Dermis blood vessel endothelial cell (primary cell): ENCODE measurements around the gene MOV10. TPM values are rescaled to one million over a fixed set of nuclear protein-coding genes. Genes with fewer than 3 reads are reported as not detected.
"Not testable (repeated sequence)": the region's sequence is repeated elsewhere in the genome, so short reads cannot be mapped to it uniquely, and the experiment has no call there.

Source experiments
- DNase-seq: peaks from one replicate; pipeline ENCODE4 v3.0.0; 2010
- total RNA-seq: library from RNA; depleted of rRNA; stranded (reverse); fragments of >200 nt; gene quantifications from 2 replicates; pipeline ENCODE4 v1.2.3, GENCODE V29; 2014

MOV10 gene
- total RNA-seq, 1 donor from 2014 or later = 62.8 TPM

DNA sequence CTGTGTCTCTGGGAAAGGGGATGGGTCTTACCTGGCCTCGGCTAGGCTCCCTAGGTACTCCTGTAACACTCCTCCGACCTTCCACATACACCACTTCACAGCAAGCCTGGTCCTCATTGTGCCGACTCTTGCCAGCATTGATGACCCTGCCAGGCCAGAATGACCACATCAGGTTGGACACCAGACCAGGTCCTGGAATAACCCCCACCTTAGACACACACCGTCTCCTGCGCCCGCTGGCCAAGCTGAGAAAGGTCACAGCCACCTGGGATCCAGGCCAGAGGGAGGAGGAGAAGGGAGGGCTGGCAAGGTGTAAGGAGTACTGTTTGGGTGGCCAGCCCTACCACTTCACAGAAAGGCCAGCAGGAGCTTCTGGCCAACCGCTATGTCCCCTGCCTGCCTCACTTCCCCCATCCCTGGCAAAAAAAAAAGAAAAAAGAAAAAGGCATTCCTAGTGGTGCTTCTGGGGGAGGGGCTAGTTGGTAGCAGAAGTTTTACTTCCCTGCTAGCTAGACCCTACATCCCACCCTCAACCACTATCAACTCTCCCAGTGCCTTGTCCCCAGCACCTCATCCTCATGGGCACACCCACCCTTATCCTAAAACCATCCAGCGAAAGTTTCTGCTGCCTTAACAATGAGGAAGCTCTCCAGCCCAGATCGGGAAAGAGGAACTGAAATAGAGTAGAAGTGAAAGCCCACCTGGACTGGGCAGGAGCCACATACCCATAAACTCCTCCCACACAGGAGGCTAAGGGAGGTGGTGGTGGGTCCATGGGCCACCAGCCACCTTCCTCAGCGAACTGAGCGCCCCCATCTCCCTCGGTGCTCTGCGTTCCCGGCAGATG, 39.2 kb downstream of the MOV10 start:
- no peak for DNase-seq

DNA sequence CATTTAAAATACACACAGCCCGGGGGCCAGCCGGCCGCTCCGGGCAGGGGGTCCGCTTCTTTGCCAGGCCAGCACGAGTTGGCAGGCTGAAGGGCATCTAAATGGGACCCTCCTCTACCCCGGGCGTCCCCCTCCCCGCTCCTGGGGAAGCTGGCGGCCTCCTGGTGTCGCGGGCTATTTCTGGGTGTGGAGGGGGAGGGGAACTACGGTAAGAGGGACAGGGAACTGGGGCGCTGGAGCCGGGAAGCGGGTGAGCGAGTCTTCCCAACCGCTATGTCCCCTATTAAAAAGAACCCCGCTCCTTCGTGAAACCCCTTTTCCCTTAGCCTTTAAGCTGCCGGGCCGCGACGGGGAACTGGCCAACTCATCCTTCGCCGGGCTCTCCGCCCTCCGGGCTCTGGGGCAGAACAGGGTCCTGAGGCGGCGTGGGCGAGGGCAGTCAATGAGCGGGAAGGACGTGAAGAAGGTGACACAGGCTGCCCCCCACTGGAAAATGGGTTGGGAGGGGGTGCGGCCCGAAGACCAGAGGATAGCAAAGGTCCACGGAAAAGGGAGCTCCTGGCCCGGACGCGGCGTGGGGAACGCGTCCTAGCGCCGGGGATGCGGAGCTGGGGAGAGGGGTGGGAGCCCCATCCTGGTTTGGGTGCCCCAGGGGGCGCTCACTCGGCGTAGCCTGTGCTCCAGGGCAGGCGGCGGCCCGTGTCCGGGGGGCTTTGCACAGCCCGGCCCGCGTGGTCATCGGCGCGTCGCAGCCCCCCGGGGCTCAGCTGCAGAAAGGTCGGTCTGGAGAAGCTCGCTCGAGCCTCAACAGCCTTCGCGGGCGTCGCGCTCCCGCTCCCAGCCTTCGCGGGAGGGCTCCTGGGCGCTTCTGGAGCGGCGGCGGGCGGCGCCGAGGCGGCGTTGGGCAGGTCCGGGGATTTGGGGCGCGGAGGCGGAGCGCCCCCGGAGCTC, 40.1 kb downstream of the MOV10 start:
- DNase-seq = peak; percentile 28

DNA sequence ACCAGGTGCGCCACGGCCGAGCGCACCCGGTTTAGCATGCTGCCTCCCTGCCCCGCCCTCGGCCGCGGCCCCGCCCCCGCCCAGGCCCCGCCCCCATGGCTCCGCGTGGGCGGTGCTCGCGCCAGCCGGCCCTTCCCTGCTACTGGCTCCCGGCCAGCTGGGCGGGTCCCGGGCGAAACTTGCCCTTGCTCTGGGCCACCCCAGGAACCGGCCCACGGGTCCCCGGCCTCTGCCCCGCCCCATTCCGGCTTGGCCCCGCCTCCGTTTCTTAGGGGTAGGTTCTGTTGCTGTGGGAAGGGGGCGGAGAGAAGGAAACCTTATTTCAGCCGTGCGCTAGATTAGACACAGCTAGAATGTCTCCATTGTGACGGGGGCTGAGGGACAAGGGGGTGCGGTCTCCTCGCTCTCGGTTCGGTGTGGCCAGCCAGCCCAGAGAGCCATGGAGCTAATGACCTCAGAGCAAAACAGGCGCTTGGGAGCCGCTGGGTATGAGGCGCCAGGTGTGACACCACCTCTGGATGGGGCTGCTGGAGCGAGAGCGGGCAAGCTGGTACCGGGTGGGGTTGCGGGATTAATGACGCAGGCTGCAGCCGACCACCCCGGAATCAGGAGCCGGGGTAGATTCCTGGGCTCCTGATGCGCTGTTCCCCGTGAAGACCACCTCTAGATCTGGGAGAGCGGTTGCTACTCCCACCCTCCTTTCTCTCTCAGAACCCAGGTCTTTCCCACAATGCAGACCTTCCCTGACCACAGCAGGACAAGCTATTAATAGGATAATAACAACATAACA, 41.0 kb downstream of the MOV10 start, which contains the start of gene PPM1J:
TSS of gene PPM1J (minus strand) at position 69 of the 790 bp plus-strand sequence. CDS start at position 38, 31 bp downstream.
- DNase-seq = peak; percentile 97

DNA sequence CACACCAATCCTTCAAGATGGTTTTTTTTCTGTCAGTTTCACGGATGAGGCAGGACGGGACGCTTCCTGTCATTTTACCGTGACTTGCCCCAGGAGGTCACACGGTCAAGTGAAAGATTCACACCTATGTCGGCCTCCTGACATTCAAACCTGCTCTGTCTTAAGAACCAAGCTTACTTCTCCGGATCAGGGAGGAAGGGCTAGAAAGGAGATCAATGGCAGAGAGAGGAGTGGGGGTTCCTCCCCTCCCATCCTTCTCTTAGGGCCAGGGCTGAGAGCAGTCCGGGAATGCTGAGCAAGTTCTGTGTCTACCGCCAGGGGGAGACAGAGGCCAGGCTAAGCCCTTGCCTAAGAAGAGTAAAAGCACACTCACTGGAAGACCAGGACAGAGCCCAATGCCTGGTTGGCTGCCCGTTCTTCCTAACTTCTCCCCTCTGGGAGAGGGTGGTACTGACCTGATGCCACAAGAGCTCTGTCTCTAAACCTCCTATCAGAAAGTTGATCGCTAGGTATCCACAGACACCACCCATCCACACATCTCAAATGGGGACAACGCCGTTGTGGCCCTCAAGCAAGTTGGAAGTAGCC, 41.8 kb downstream of the MOV10 start:
- DNase-seq = peak; percentile 97

DNA sequence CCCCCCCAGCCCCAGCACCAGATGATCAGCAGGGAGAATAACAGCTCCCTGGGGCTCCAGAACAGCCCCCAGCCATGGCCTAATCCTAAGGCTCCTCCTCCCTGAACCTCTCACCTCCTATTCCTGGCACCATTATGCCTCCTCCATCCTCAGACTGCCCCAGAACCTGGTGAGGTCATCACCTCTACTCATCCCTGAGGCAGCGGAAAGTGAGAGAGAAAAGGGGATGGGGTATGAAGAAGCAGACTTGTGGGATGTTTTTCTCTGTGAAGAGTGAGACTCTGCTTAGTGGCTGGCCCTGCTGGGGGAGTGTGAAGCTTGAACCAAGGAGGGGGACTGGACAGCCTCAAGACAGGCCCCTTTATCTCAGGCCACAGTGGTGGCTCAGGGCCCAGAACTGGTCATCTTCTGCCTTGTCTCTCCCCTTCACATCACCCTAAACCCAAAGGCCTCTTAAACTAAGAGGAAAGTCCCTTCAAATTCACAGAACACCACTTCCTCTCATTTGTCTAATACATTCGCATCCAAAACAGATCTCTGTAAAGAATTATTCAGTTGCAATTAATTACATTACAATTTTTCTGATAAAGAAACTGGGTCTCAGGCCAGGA, 42.9 kb downstream of the MOV10 start:
- DNase-seq = no peak

DNA sequence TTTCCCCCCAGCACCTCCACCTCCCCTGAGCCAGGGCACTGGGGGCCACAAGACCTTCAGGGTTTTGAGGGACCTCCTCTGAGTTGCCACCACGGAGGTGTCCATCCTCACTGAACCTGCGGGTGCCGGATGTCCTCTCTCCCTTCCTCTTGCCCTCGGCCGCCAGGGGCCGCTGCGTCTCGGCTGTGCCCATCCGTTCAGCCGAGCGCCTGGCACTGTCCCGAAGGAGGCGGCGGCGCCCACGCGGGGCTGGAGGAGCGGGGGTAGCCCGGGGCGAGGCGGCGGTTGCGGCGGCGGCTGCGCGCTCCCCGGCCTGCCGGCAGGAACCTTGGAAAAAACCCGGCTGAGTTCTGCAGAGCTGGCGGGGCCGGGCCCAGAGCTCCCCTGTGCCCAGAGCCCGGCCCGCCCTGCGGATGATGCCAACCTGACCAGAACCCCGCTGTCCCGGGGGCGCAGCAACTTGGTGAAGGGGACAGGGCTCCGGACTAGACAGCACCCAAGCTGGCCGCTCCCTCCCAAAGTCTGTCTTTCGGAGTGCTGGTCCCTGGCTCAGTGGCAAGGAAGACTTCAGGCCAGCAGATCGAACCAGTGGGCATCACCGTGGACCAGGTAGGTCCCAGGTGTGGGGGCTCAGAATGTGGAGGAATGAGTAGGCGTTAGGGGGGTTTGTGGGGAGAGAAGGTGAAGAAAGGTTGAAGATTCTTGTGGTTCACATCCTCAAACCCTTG, 44.4 kb downstream of the MOV10 start:
- peak; percentile 77 for DNase-seq

DNA sequence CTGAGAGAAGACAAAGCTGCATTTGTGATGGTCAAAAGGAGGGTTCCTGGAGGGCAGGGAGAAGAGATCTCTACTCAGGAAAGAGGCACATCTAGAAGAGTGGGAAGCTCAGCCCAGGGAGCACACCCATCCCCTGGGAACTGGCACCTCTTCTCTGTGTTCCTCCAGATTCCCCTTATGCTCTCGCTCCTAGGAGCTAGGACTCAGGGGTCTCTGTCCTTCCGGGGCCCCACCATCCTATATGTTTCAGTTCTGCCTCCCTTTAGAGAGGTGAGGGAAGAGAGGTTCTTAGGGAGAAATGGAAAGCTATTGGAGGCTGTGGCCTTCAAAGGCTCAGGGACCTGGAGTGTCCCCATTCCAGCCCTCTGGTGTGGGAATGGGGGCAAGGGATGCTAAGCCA, 45.2 kb downstream of the MOV10 start:
- DNase-seq = no peak

DNA sequence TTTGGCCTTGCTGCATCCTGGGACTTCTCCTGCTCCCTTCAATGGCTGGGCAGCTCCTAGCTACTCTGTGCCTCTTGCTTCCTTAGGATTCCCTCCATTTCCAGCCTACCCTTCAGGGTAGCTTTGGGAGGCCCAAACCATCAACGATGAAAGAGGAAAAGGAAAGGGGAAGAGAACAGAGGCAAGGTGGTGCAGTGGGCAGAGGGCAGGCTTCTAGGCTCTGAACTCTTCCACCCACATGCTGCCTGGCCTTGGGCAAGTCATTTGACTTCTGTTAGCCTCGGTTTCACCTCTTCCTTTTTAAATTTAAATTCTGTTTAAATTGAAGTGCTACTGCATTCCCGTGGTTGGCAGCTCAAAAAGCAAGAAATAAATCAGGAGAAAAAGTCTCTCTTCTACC, 46.3 kb downstream of the MOV10 start:
- no peak for DNase-seq

DNA sequence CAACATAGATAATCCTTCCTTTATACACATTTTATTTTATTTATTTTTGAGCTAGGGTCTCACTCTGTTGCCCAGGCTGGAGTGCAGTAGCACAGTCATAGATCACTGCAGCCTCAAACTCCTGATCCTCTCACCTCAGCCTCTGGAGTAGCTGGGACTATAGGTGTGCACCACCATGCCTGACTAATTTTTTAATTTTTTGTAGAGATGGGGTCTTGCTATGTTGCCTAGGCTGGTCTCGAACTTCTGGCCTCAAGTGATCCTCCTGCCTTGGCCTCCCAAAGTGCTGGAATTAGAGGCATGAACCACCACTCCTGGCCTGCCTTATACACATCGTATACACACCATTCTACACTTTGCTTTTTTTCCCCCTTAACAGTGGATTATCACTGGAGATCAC, 46.8 kb downstream of the MOV10 start:
- DNase-seq = not testable (repeated sequence)

DNA sequence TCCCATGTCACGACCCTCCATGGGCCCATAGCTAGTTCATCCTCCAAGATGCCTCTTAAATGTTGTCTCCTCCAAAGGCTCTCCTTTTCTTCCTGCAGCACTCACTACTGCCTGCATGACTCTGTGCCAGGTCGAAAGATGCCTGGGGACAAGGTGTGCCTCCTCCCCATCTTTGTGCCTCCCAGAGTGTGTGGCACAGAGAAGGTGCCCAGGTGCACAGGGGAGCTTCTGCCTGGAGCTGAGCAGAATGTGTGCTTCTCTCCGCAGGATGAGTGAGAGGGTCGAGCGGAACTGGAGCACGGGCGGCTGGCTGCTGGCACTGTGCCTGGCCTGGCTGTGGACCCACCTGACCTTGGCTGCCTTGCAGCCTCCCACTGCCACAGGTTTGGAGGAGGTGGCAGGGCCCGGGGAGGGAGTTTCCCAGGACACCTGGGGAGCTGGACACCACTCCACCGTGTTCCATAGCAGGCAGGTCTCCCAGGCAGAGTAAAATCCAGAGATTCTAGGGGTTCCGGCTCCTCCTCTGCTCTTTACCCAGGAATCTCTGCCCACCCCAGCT, 47.6 kb downstream of the MOV10 start:
- DNase-seq = no peak

DNA sequence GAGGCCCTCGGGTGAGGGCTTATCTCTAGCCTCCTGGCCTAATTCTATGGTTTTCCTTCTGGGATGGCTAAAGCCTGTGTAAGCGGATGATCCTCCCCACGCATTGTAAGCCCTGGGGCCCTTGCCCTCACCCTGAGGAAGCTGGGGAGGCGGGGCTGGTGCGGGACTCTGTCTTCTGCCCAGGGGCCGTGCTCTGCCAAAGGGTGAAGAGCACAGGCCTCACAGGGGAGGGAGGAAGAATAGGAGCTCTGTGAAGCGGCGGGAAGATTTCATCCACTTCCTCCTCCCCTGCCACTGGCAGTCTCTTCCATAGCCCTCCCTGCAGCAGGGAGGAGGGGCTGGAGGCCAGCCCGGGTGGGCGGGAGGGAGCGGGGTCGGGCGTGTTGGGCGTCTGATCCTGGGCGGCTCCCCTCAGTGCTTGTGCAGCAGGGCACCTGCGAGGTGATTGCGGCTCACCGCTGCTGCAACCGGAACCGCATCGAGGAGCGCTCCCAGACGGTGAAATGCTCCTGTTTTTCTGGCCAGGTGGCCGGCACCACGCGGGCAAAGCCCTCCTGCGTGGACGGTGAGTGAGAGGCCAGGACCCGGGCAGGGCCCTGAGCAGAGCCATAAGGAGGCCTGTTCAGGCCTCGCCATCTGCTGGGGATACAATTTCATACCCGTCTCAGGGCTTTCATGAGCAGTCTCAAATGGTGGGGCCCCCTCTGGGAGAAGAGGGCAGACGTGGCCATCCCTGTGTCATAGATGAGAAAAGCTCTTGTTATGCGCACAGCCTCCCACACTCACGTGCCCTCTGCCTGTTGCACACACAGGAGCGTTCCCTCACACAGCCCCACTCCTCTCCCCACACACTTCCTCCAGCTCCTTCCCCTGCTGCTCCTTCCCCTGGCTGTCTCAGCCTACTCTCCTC, 48.4 kb downstream of the MOV10 start:
- no peak for DNase-seq

DNA sequence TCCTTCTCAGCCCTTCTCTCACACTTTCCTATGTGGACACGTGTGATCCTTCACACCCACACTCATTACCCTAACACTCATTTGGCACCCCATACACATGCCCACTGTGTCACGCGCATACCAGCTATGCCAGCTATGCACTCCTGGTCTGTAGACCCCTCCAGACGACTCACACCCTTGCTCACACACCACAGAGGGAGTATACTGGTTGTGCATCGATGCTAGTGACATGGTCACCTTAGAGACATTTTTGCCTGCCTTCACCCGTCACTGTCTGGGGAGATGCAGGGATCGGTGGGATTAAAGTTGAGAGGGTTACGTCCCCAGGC, 49.0 kb downstream of the MOV10 start:
- no peak for DNase-seq

DNA sequence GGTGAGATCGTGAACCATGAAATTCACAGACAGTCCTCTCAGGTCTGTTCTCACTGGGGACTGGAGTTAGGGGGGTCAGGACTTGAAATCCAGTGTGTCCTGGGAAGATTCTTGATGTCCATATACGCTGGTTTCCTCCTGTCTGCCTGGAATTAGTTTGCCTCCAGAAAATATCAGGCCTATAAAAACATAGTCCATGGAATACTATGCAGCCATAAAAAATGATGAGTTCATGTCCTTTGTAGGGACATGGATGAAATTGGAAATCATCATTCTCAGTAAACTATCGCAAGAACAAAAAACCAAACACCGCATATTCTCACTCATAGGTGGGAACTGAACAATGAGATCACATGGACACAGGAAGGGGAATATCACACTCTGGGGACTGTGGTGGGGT, 49.8 kb downstream of the MOV10 start:
- DNase-seq = not testable (repeated sequence)

DNA sequence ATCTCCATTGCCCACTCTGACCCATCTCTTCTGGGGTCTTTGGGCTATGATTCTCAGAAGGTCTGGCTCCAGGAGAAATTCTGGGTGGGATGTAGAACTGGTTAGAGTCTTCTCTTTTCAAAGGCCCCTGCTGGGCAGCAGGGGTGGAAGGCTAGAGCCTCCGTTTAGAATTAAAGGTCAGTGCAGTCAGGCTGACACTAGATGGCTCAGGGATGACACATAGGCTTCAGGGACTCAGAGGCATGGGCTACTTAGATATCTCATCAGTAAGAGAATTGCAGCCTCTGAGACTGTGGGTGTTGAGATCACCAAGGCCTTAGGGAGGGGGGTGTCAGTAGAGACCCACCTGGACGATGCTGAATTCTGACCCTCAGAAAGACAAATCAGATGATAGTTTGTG, 53.3 kb downstream of the MOV10 start:
- no peak for DNase-seq

DNA sequence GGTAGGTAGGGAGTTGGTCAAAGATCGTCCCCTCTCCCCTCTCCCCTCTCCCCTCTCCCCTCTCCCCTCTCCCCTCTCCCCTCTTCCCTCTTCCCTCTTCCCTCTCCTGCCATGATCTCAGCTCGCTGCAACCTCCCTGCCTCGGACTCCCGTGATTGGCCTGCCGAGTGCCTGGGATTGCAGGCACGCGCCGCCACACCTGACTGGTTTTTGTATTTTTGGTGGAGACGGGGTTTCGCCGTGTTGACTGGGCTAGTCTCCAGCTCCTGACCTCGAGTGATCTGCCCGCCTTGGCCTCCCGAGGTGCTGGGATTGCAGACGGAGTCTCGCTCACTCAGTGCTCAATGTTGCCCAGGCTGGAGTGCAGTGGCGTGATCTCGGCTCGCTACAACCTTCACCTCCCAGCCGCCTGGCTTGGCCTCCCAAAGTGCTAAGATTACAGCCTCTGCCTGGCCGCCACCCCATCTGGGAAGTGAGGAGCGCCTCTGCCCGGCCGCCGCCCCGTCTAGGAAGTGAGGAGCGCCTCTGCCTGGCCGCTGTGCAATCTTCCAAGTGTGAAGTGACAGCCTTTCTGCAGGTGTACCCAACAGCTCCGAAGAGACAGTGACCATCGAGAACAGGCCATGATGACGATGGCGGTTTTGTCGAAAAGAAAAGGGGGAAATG, 54.0 kb downstream of the MOV10 start:
- DNase-seq = not testable (repeated sequence)

DNA sequence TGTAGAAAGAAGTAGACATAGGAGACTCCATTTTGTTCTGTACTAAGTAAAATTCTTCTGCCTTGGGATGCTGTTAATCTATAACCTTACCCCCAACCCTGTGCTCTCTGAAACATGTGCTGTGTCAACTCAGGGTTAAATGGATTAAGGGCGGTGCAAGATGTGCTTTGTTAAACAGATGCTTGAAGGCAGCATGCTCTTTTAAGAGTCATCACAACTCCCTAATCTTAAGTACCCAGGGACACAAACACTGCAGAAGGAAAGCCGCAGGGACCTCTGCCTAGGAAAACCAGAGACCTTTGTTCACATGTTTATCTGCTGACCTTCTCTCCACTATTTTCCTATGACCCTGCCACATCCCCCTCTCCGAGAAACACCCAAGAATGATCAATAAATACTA, 54.6 kb downstream of the MOV10 start:
- DNase-seq = not testable (repeated sequence)

DNA sequence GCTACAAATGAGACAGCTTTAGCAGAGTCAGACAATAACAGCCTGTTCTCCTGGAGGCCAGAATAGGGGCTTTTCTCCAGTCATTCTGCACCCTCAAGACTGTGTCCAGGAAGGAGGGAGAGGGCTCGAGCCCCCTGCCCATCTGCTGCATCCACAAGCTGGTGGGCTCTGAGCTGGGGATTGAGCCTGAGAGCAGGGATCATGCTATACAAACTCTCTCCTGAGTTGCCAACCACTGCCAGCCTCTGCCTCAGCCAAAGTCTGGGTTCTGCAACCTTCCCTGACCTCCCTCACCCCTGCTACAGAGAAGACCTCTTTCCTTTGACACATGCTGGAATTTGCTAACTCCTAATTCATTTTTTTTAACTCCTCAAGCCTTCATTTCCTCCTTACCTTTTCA, 55.5 kb downstream of the MOV10 start:
- no peak for DNase-seq

DNA sequence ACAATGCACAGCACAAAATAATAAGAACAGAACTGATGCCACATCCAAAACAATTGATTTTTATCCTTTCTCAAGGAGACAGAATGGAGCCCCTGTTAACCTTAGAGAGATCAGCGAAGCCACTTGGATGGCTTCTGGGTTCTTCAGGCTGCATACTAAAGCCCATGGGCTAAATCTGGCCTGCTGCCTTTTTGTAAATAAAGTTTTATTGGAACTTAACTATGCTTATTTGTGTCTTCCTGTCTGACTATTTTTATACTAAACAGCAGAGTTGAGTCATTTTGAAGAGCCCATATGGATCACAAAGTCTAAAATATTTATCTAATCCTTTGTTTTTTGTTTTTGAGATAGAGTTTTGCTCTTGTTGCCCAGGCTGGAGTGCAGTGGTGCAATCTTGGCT, 57.0 kb downstream of the MOV10 start:
- DNase-seq = no peak

DNA sequence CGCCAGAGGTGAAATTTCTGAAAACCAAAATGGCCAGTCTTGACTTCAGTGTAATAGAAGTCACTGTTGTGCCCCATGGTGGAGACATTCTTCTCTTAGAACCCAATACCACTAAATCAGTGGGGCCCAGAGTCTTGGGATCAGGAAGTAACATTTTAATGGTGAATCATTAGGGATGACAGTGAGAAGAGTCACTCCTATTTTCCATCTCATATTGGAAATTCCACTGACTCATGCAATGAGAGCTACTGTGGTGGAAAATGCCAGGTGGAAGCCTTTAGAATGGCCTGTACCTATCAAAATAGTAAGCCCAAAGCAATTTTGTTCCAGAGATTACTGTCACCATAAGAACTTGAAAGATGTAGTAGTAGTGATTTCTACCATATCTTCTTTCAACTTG, 61.3 kb downstream of the MOV10 start:
- peak; percentile 45 for DNase-seq
